ENCODE results near the gene TPP1. TPM values are rescaled to one million over a fixed set of nuclear protein-coding genes. Genes with fewer than 3 reads are reported as not detected.
A peak's percentile ranks its signal among the peaks of the same experiment; 100 is the strongest.

The TPP1 gene
- total RNA-seq, 1 donor from 2014 or later: 29.9 TPM

- DNase-seq: no peak
These were observed 31.8 kb downstream of the TPP1 start for GRCh38 chr11:6587360-6587953.

GRCh38 chr11:6586434-6587359 lies 32.5 kb downstream of the TPP1 start:
- DNase-seq: no peak

- DNase-seq: no peak
These were observed 34.7 kb downstream of the TPP1 start for GRCh38 chr11:6584528-6584927.

GRCh38 chr11:6583584-6583983 lies 35.6 kb downstream of the TPP1 start:
- no peak for DNase-seq

GRCh38 chr11:6579681-6580080 lies 39.5 kb downstream of the TPP1 start:
- no peak for DNase-seq

GRCh38 chr11:6578134-6578533 lies 41.1 kb downstream of the TPP1 start:
- DNase-seq: no peak

GRCh38 chr11:6576471-6577373 lies 42.5 kb downstream of the TPP1 start:
- peak; percentile 93 for DNase-seq

GRCh38 chr11:6574816-6575715 lies 44.2 kb downstream of the TPP1 start:
- DNase-seq: no peak

- no peak for DNase-seq
These were observed 47.0 kb downstream of the TPP1 start for GRCh38 chr11:6572215-6572614.

- no peak for DNase-seq
These were observed 47.7 kb downstream of the TPP1 start for GRCh38 chr11:6571434-6572008.

- no peak for DNase-seq
These were observed 48.4 kb downstream of the TPP1 start for GRCh38 chr11:6570691-6571427.

- DNase-seq: no peak
These were observed 49.5 kb downstream of the TPP1 start for GRCh38 chr11:6569706-6570105.

GRCh38 chr11:6568191-6568918 lies 50.9 kb downstream of the TPP1 start:
- peak; percentile 29 for DNase-seq

- no peak for DNase-seq
These were observed 51.9 kb downstream of the TPP1 start for GRCh38 chr11:6567371-6567745.

- DNase-seq: no peak
These were observed 52.4 kb downstream of the TPP1 start for GRCh38 chr11:6566704-6567370.

- DNase-seq: no peak
These were observed 53.1 kb downstream of the TPP1 start for GRCh38 chr11:6565988-6566703.

- DNase-seq: no peak
These were observed 53.9 kb downstream of the TPP1 start for GRCh38 chr11:6565325-6565724.

- DNase-seq: no peak
These were observed 55.6 kb downstream of the TPP1 start for GRCh38 chr11:6563667-6564066.
